ENCODE measurements around the gene CLCN1.

GRCh38 chr7:143401265-143401664, 85.4 kb downstream of the CLCN1 start:
- TF ChIP-seq CTCF (IDR thresholded peaks at IDR 0.05): no peak
- TF ChIP-seq POLR2A (IDR thresholded peaks at IDR 0.05): no peak
- TF ChIP-seq POLR2AphosphoS5 (IDR thresholded peaks at IDR 0.05): no peak
- no peak for TF ChIP-seq EP300 (IDR thresholded peaks at IDR 0.05)

Data from suprapubic skin (tissue), 4 donors.